ENCODE measurements around the gene TRAP1. TPM values are rescaled to one million over a fixed set of nuclear protein-coding genes. Genes with fewer than 3 reads are reported as not detected.

The TRAP1 gene
- total RNA-seq, 1 experiment from 2014 or later: 173 TPM

DNA sequence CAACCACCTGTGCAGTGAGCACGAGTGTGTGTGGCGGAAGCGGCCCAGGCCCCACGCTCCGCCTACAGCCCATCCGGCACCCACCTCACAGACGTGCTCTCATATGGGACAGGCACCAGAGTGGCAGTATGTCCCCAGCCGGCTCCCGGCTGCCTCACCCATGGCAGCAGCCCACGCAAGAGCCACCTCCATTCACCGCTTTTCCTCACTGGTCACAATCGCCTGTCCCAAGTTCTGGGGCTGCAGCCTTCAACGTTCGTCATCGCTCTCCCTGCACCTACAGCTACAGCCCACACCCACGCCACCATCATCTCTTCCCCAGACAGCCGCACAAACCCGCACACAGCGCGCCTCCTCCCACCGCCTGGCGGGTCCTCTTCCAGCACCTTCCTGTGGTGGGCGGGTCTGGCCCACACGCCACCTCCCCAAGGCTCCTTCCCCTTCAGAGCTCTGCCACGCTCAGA is 17.5 kb upstream of the TRAP1 start:
- H3K27me3 Mint-ChIP-seq (ENCODE audit: insufficient read depth, unreplicated experiment): no peaks in the 10 kb centered on the region
- no peaks in the 10 kb centered on the region for H3K4me1 Mint-ChIP-seq (ENCODE audit: low read depth, unreplicated experiment)
- DNase-seq: no peak
- no peak overlapping the region for H3K27ac Mint-ChIP-seq (ENCODE audit: unreplicated experiment)
- POLR2A ChIA-PET: no interaction called here
- no peaks in the 10 kb centered on the region for H3K27me3 ChIP-seq (replicated peaks; ENCODE audit: control insufficient read depth, insufficient read depth, low read length)
- H3K9me3 ChIP-seq: no peaks in the 10 kb centered on the region
- peaks cover 8% of the 10 kb centered on the region for H3K36me3 ChIP-seq (ENCODE audit: control insufficient read depth, insufficient read depth, low read length)
- no peak overlapping the region for H3K4me3 Mint-ChIP-seq (ENCODE audit: unreplicated experiment)
- CTCF ChIA-PET: no interaction called here
- peaks cover 87% of the 10 kb centered on the region for H3K36me3 Mint-ChIP-seq (ENCODE audit: insufficient read depth, unreplicated experiment)
- H3K9me3 Mint-ChIP-seq (ENCODE audit: unreplicated experiment): no peaks in the 10 kb centered on the region
- H3K4me3 ChIP-seq (ENCODE audit: low read depth, low read length): no peak overlapping the region
- intact Hi-C loops (cut with micrococcal nuclease; ENCODE audit: unreplicated experiment): no loop called here
- no peak for TF ChIP-seq CTCF (IDR thresholded peaks at IDR 0.05; ENCODE audit: insufficient read depth in 1 of 2, low read depth in 1 of 2, low read length in 1 of 2, severe bottlenecking in 1 of 2, unreplicated experiment in 1 of 2)
- no peaks in the 10 kb centered on the region for H3K4me1 ChIP-seq
- no TSS peak for BruUV-seq (replicated peaks)

- Mint-ChIP-seq H3K9me3 (ENCODE audit: unreplicated experiment) (no peaks in the 10 kb centered on the region), H3K36me3 (ENCODE audit: insufficient read depth, unreplicated experiment) (peaks cover 87% of the 10 kb centered on the region), H3K4me1 (ENCODE audit: low read depth, unreplicated experiment) (no peaks in the 10 kb centered on the region), H3K4me3 (ENCODE audit: unreplicated experiment) (no peak overlapping the region), H3K27ac (ENCODE audit: unreplicated experiment) (no peak overlapping the region), H3K27me3 (ENCODE audit: insufficient read depth, unreplicated experiment) (no peaks in the 10 kb centered on the region)
- Histone ChIP-seq H3K4me3 (ENCODE audit: low read depth, low read length) (no peak overlapping the region), H3K27me3 (replicated peaks; ENCODE audit: control insufficient read depth, insufficient read depth, low read length) (no peaks in the 10 kb centered on the region), H3K4me1 (no peaks in the 10 kb centered on the region), H3K9me3 (no peaks in the 10 kb centered on the region), H3K36me3 (ENCODE audit: control insufficient read depth, insufficient read depth, low read length) (peaks cover 7% of the 10 kb centered on the region)
- intact Hi-C loops (cut with micrococcal nuclease; ENCODE audit: unreplicated experiment): no loop called here
- DNase-seq: no peak
- BruUV-seq (replicated peaks): no TSS peak
- ChIA-PET POLR2A (no interaction called here), CTCF (no interaction called here)
- no peak for TF ChIP-seq CTCF (IDR thresholded peaks at IDR 0.05; ENCODE audit: insufficient read depth in 1 of 2, low read depth in 1 of 2, low read length in 1 of 2, severe bottlenecking in 1 of 2, unreplicated experiment in 1 of 2)
These were observed 16.9 kb upstream of the TRAP1 start for GRCh38 chr16:3734084-3734757.

DNA sequence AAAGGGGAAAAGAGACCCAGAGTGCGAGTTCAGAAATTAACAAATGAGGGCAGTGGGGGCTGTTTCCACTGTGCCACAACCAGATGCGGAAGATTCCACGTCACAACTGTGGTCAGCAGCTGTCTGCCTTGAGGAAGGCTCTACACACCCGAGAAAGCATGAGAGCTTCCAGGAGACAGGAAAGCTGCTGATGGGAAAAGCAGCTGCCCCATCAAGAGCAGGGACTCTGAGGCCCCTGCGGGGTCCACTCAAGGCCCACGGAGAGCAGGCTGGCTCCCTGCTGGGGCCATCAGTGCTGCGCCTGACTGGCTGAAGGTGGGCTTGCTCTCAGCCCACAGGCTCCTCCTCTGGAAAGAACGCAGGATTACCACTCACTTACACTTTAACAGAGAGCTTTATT is 14.8 kb upstream of the TRAP1 start:
- Histone ChIP-seq H3K4me3 (ENCODE audit: low read depth, low read length) (no peak overlapping the region), H3K27me3 (replicated peaks; ENCODE audit: control insufficient read depth, insufficient read depth, low read length) (no peaks in the 10 kb centered on the region), H3K9me3 (no peaks in the 10 kb centered on the region), H3K4me1 (no peaks in the 10 kb centered on the region), H3K36me3 (ENCODE audit: control insufficient read depth, insufficient read depth, low read length) (peaks cover 4% of the 10 kb centered on the region)
- no peaks in the 10 kb centered on the region for H3K9me3 Mint-ChIP-seq (ENCODE audit: unreplicated experiment)
- BruUV-seq (replicated peaks): no TSS peak
- H3K4me3 Mint-ChIP-seq (ENCODE audit: unreplicated experiment): no peak overlapping the region
- H3K27ac Mint-ChIP-seq (ENCODE audit: unreplicated experiment): no peak overlapping the region
- CTCF ChIA-PET: no interaction called here
- no peaks in the 10 kb centered on the region for H3K27me3 Mint-ChIP-seq (ENCODE audit: insufficient read depth, unreplicated experiment)
- H3K4me1 Mint-ChIP-seq (ENCODE audit: low read depth, unreplicated experiment): no peaks in the 10 kb centered on the region
- TF ChIP-seq CTCF (IDR thresholded peaks at IDR 0.05; ENCODE audit: insufficient read depth in 1 of 2, low read depth in 1 of 2, low read length in 1 of 2, severe bottlenecking in 1 of 2, unreplicated experiment in 1 of 2): no peak
- no peak for DNase-seq
- peaks cover 82% of the 10 kb centered on the region for H3K36me3 Mint-ChIP-seq (ENCODE audit: insufficient read depth, unreplicated experiment)
- intact Hi-C loops (cut with micrococcal nuclease; ENCODE audit: unreplicated experiment): no loop called here
- POLR2A ChIA-PET: no interaction called here
